HT-29 (cell line): ENCODE measurements around the gene ALG10. TPM values are rescaled to one million over a fixed set of nuclear protein-coding genes. Genes with fewer than 3 reads are reported as not detected.

Experiments used
- small RNA-seq: library from RNA; depleted of rRNA; stranded (forward); fragments of <200 nt; gene quantifications from one replicate; pipeline ENCODE3, GENCODE V24; 2014
- total RNA-seq: library from RNA; depleted of rRNA; stranded (reverse); fragments of >200 nt; shearing (Covaris generic); gene quantifications from 2 replicates; pipeline ENCODE4 v1.2.3, GENCODE V29; 2014

ALG10 gene
- total RNA-seq, 1 experiment from 2014 or later, result 9.8 TPM

Small RNAs within 50 kb of the gene (small RNA-seq; reads per million reads assigned to genes)
- gene RF00019, result not detected
